ENCODE results near the gene SULT6B1.
"Not testable (repeated sequence)": the region's sequence is repeated elsewhere in the genome, so short reads cannot be mapped to it uniquely, and the experiment has no call there.

The SULT6B1 gene

GRCh38 chr2:37188570-37188969 lies at the start of gene SULT6B1:
Gene SULT6B1 (minus strand): TSS chr2:37188670. CDS start chr2:37188640, 30 bp downstream.
- DNase-seq (ENCODE audit: low read depth in 1 of 2, low spot score in 1 of 2) = no peak
- TF ChIP-seq JUND (IDR thresholded peaks at IDR 0.05; ENCODE audit: low read depth) = no peak
- in situ Hi-C loops (cut with HindIII; ENCODE audit: low pct_unique_long_range_greater_than_20kb, low sequenced_read_pairs) = no loop called here

- DNase-seq (ENCODE audit: low read depth in 1 of 2, low spot score in 1 of 2) = peak; percentile 4 to 7
- TF ChIP-seq JUND (IDR thresholded peaks at IDR 0.05; ENCODE audit: low read depth) = no peak
- in situ Hi-C loops (cut with HindIII; ENCODE audit: low pct_unique_long_range_greater_than_20kb, low sequenced_read_pairs) = no loop called here
These were observed 43.9 kb upstream of the SULT6B1 start for GRCh38 chr2:37232131-37232933.

GRCh38 chr2:37231241-37232130 lies 43.0 kb upstream of the SULT6B1 start, which contains the start of the genes CEBPZ and NDUFAF7:
Gene CEBPZ (minus strand): TSS chr2:37231596. CDS start chr2:37231567, 29 bp downstream.
Gene NDUFAF7 (plus strand): TSS chr2:37231658. CDS start chr2:37231706, 48 bp downstream.
- in situ Hi-C loops (cut with HindIII; ENCODE audit: low pct_unique_long_range_greater_than_20kb, low sequenced_read_pairs) = no loop called here
- no peak for TF ChIP-seq JUND (IDR thresholded peaks at IDR 0.05; ENCODE audit: low read depth)
- DNase-seq (ENCODE audit: low read depth in 1 of 2, low spot score in 1 of 2) = peak; percentile 88 to 89

- in situ Hi-C loops (cut with HindIII; ENCODE audit: low pct_unique_long_range_greater_than_20kb, low sequenced_read_pairs) = no loop called here
- DNase-seq (ENCODE audit: low read depth in 1 of 2, low spot score in 1 of 2) = no peak
- TF ChIP-seq JUND (IDR thresholded peaks at IDR 0.05; ENCODE audit: low read depth) = no peak
These were observed 42.1 kb upstream of the SULT6B1 start for GRCh38 chr2:37230581-37230980.

- in situ Hi-C loops (cut with HindIII; ENCODE audit: low pct_unique_long_range_greater_than_20kb, low sequenced_read_pairs) = no loop called here
- no peak for TF ChIP-seq JUND (IDR thresholded peaks at IDR 0.05; ENCODE audit: low read depth)
- DNase-seq (ENCODE audit: low read depth in 1 of 2, low spot score in 1 of 2) = no peak
These were observed 40.3 kb upstream of the SULT6B1 start for GRCh38 chr2:37228788-37229187.

- no peak for DNase-seq (ENCODE audit: low read depth in 1 of 2, low spot score in 1 of 2)
- in situ Hi-C loops (cut with HindIII; ENCODE audit: low pct_unique_long_range_greater_than_20kb, low sequenced_read_pairs) = no loop called here
- TF ChIP-seq JUND (IDR thresholded peaks at IDR 0.05; ENCODE audit: low read depth) = no peak
These were observed 38.4 kb upstream of the SULT6B1 start for GRCh38 chr2:37226863-37227262.

- in situ Hi-C loops (cut with HindIII; ENCODE audit: low pct_unique_long_range_greater_than_20kb, low sequenced_read_pairs); DNase-seq (ENCODE audit: low read depth in 1 of 2, low spot score in 1 of 2): not testable (repeated sequence)
These were observed 36.7 kb upstream of the SULT6B1 start for GRCh38 chr2:37225129-37225528.

- TF ChIP-seq JUND (IDR thresholded peaks at IDR 0.05; ENCODE audit: low read depth) = no peak
- DNase-seq (ENCODE audit: low read depth in 1 of 2, low spot score in 1 of 2) = no peak
- in situ Hi-C loops (cut with HindIII; ENCODE audit: low pct_unique_long_range_greater_than_20kb, low sequenced_read_pairs) = no loop called here
These were observed 35.6 kb upstream of the SULT6B1 start for GRCh38 chr2:37224063-37224462.

GRCh38 chr2:37223131-37223530 lies 34.7 kb upstream of the SULT6B1 start:
- in situ Hi-C loops (cut with HindIII; ENCODE audit: low pct_unique_long_range_greater_than_20kb, low sequenced_read_pairs) = no loop called here
- DNase-seq (ENCODE audit: low read depth in 1 of 2, low spot score in 1 of 2) = no peak
- no peak for TF ChIP-seq JUND (IDR thresholded peaks at IDR 0.05; ENCODE audit: low read depth)

GRCh38 chr2:37219046-37219445 lies 30.6 kb upstream of the SULT6B1 start:
- no peak for TF ChIP-seq JUND (IDR thresholded peaks at IDR 0.05; ENCODE audit: low read depth)
- in situ Hi-C loops (cut with HindIII; ENCODE audit: low pct_unique_long_range_greater_than_20kb, low sequenced_read_pairs) = no loop called here
- DNase-seq (ENCODE audit: low read depth in 1 of 2, low spot score in 1 of 2) = no peak

- in situ Hi-C loops (cut with HindIII; ENCODE audit: low pct_unique_long_range_greater_than_20kb, low sequenced_read_pairs) = no loop called here
- no peak for TF ChIP-seq JUND (IDR thresholded peaks at IDR 0.05; ENCODE audit: low read depth)
These were observed 26.8 kb upstream of the SULT6B1 start for GRCh38 chr2:37215250-37215649.

GRCh38 chr2:37211939-37212338 lies 23.5 kb upstream of the SULT6B1 start:
- DNase-seq (ENCODE audit: low read depth in 1 of 2, low spot score in 1 of 2) = no peak
- in situ Hi-C loops (cut with HindIII; ENCODE audit: low pct_unique_long_range_greater_than_20kb, low sequenced_read_pairs) = no loop called here
- no peak for TF ChIP-seq JUND (IDR thresholded peaks at IDR 0.05; ENCODE audit: low read depth)

More at GRCh38 chr2:37215250-37215649, 26.8 kb upstream of the SULT6B1 start:
- DNase-seq (ENCODE audit: low read depth in 1 of 2, low spot score in 1 of 2) = no peak

GRCh38 chr2:37211212-37211611 lies 22.7 kb upstream of the SULT6B1 start:
- TF ChIP-seq JUND (IDR thresholded peaks at IDR 0.05; ENCODE audit: low read depth) = no peak
- DNase-seq (ENCODE audit: low read depth in 1 of 2, low spot score in 1 of 2) = no peak
- in situ Hi-C loops (cut with HindIII; ENCODE audit: low pct_unique_long_range_greater_than_20kb, low sequenced_read_pairs) = no loop called here

- DNase-seq (ENCODE audit: low read depth in 1 of 2, low spot score in 1 of 2); in situ Hi-C loops (cut with HindIII; ENCODE audit: low pct_unique_long_range_greater_than_20kb, low sequenced_read_pairs): not testable (repeated sequence)
These were observed 18.3 kb upstream of the SULT6B1 start for GRCh38 chr2:37206760-37207159.

Measured in T47D (cell line).